Epidermal melanocyte (primary cell): ENCODE measurements around the gene PSMA2.
A peak's percentile ranks its signal among the peaks of the same experiment; 100 is the strongest.

Experiments
- DNase-seq: peaks from one replicate; pipeline ENCODE4 v3.0.0; 2011; ENCODE audit warnings: low spot score; ENCODE audit not compliant: insufficient read length

The PSMA2 gene

GRCh38 chr7:42940985-42941847 lies 9.2 kb upstream of the PSMA2 start:
- peak; percentile 57 for DNase-seq

- no peak for DNase-seq
Measured at GRCh38 chr7:42939457-42940240, 7.7 kb upstream of the PSMA2 start.

GRCh38 chr7:42935861-42936260 lies 3.9 kb upstream of the PSMA2 start:
- no peak for DNase-seq

- no peak for DNase-seq
Measured at GRCh38 chr7:42934291-42934690, 2.3 kb upstream of the PSMA2 start.

- DNase-seq = no peak
Measured at GRCh38 chr7:42932811-42933591, 1.0 kb upstream of the PSMA2 start.

- DNase-seq = no peak
Measured at GRCh38 chr7:42931447-42931833, 534 bp downstream of the PSMA2 start.

GRCh38 chr7:42930889-42931288 lies 1.1 kb downstream of the PSMA2 start:
- DNase-seq = no peak

GRCh38 chr7:42929449-42929848 lies 2.5 kb downstream of the PSMA2 start:
- no peak for DNase-seq

GRCh38 chr7:42928754-42929153 lies 3.2 kb downstream of the PSMA2 start:
- no peak for DNase-seq

- DNase-seq = no peak
Measured at GRCh38 chr7:42926204-42926603, 5.8 kb downstream of the PSMA2 start.

- no peak for DNase-seq
Measured at GRCh38 chr7:42925630-42926029, 6.3 kb downstream of the PSMA2 start.

GRCh38 chr7:42924223-42924838 lies 7.6 kb downstream of the PSMA2 start:
- DNase-seq = no peak

- DNase-seq = no peak
Measured at GRCh38 chr7:42922017-42922753, 9.8 kb downstream of the PSMA2 start.

- no peak for DNase-seq
Measured at GRCh38 chr7:42915356-42915755, 16.6 kb downstream of the PSMA2 start.

- no peak for DNase-seq
Measured at GRCh38 chr7:42914421-42915045, 17.4 kb downstream of the PSMA2 start.

GRCh38 chr7:42914009-42914408 lies 18.0 kb downstream of the PSMA2 start:
- DNase-seq = no peak

- no peak for DNase-seq
Measured at GRCh38 chr7:42913591-42913990, 18.4 kb downstream of the PSMA2 start.

- peak; percentile 85 for DNase-seq
Measured at GRCh38 chr7:42911454-42912447, 20.2 kb downstream of the PSMA2 start, which contains the start of gene C7orf25. TSS of gene C7orf25 (minus strand) at chr7:42912070. CDS start at chr7:42910900, 1,170 bp downstream.

- no peak for DNase-seq
Measured at GRCh38 chr7:42910306-42910705, 21.7 kb downstream of the PSMA2 start.
